HG03460 (cell line): ENCODE data around the gene ZBP1.

Experiments
- ATAC-seq: cut with Tn5 transposase; IDR thresholded peaks from one replicate; pipeline ENCODE4 v1.9.1; 2021; ENCODE audit not compliant: unreplicated experiment

Gene ZBP1

DNA sequence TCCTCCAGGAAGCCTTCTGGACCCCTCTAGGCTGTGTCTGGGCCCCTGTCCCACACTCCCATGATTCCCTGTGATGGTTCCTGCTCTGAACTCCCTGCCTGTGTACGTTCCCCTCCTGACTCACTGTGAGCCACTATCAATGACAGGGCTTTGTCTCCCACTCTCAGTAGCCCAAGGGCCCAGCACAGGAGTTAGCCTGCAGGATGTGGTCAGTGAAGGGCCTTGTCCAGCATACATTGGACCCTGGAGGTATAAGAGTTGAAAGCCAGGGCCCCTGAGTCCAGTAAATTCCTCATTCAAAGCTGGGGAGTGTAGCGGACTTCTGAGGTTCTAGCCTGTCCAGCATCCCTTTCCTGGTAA, 19.0 kb downstream of the ZBP1 start:
- no peak for ATAC-seq

DNA sequence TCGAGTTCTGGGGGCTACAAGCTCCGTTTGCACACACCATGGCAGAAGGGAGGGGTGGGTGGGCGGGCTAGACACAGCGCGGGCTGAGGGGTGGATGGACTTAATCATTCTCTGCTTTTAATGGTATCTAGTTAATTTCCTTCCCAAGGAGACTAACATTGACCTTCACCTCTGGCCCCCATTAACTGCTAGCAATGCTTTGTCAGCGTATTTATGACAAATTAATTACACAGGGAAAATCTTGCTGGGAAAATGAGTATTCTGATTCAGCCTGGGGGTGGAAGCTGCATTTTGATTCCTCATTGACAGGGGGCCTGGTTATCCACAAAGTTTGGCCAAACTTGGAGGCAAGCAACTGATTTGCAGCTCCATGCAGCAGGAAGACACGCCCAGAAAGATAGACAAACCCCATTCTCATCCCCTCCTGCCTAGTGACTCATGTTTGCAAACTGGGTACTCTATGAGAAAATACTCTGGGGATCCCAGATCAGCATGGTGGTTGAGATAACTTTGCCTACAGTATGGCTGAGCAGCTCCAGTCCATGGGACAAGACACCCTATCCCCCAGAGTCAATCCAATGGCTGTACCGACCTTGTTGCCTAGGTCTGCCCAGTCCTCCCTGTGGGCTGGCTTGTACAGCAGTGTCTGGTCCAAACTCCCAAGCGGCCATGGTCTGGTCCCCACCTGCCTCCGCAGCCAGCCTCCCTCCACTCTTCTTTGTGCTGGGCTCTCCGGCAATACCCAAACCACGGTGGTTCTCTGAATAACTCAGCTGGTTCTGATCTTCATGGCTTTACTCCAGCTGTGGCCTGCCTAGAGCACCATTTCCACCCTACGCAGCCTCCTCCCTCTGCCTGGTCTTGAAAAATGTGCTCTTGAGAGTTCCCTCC, 19.7 kb downstream of the ZBP1 start:
- ATAC-seq, result peak; percentile 51

- no peak for ATAC-seq
Observed at GRCh38 chr20:57598491-57598890, 21.7 kb downstream of the ZBP1 start.

DNA sequence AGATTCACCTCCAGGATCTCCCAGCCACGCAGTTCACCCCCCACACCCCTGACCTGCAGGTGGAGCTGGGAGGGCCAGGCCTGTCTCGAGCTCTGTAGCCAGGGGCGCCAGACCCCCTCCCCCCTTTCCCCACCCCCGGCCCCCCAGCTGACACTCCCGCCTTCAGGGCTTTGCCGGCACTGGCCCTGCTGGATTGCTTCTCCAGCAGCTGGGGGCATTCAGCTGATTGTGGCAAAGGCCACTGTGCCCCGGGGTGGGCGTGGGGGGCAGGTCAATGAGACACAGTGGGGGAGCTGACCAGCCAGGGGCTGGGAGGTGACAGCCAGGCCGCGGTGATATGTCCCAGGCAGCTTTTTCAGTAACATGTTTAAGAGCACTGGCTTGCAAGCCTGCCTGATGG, 22.2 kb downstream of the ZBP1 start:
- no peak for ATAC-seq

DNA sequence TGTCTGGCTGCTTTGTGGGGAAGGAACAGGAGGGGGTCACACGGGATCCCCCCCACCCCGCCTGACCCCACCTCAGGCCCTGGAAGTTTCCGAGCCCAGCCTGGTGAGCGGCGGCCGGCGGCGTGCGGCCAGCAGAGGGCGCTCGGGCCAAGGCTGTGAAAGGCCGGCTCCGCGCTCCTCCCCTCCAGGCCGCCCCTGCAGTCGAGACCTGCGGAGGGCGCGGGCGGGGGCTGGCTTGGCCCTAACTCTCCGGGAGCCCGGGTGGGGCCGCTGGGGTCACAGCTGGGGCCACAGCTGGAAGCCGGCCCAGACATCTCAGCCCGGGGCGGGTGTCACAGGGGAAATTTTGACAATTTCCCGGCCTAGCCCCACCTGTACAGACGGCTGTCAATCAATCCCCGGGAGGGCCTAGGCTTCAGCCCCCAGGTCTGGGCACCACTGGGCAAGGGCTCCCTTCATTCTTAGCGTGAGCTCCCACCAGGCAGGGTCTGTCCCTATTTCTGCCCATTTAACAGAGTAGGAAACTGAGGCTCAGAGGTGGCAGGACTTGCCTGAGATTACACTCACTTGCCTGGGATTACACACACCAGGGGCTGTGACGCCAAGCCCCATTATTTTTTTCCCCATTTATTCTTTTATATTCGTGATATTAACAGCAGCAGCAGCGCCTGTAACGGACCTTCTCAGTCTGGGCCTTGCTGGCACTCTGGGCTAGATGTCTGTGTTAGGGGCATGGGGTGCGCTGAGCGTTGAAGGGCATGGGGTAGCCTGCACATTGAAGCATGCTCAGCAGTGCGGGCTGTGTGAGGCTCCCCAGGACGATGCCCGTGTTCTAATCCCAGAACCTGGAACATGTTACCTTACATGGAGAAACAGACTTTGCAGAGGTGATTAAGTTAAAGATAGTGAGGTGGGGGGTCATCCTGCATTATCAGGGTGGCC, 23.0 kb downstream of the ZBP1 start:
- peak; percentile 49 for ATAC-seq

GRCh38 chr20:57596358-57596757, 23.9 kb downstream of the ZBP1 start:
- ATAC-seq, result no peak

DNA sequence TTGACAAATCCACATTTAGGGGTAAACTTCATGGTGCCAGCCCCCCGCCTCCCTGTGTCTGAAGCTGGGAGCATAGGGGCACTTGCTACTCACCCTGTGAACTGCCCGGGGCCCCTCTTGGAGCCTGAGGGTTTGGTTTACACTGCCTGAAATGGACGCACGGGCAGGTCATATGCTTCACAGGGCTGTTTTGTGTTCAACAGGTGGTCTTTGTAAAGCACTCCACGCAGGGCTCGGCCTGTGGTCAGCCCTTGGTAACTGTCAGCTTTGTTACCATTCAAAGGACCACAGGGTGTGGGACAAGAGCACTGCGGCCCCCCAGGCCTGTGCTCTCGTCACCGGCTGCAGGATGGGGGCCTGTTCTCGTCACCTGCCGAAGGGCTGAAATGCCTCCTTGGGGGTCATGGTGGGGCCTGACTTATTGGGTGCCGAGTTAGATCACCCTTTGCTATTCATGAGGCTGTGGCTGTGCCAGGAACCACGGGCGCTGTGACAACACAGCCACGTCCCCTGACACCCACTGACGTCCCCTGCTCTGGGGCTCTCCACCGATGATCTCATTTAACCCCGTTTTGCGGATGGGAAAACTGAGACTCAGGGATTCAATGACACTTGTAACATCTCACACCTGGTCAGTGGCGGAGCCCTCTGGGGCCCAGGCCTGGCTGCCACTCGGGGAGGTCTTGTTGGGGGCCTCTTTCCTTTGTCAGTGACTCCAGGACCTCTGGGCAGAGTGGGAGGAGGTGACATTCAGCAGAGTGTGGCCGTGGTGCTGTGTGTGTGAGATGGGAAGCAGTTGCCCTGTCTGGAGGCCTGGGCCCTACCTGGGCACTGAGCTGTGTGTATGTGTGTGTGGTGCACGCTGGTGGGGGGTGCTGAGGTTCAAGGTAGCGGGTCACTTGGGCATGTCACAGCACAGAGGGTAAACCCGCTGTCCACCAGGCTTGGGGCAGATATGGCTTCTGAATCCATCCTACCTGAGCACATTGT, 24.9 kb downstream of the ZBP1 start:
- ATAC-seq, result no peak

GRCh38 chr20:57594092-57594951, 25.9 kb downstream of the ZBP1 start:
- ATAC-seq, result no peak

GRCh38 chr20:57593134-57593886, 26.9 kb downstream of the ZBP1 start:
- no peak for ATAC-seq

DNA sequence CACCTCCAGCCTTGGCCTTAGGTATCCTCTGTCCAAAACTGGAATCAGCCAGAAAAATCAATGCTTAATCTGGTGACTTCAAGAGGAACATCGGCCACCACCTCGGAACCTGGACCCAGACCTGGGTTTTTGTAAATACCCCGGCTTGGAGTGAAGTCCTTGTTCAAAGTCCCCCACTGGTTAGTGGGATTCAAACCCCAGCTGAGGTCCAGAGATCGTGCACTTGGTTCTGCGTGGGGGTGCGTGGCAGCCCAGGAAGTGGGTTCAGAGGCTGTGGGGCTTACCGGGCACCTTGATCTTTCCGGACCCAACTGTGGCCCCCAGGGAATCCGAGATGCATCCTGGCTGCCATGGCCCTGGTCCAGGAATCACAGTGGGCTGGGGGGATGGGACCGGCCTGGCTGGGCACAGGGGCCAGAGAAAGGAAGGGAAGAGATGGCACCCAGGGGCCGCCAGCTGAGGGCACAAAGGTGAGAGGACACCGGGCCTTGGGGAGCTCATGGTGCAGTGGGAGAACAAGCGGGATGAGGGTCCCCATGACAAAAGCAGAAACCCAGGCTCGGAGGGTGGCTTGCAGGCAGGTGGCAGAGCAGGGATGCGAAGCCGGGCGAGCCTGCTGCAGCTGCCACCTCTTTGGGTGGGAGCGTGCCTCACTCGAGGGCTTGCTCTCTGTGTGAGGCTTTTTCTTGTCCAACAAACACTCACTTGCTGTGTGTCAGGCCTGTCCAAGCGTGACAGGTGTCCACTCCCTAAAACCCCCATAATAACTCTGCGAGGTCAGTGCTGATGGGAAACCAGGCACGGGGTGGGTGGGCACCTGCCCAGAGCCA, 27.7 kb downstream of the ZBP1 start:
- no peak for ATAC-seq

DNA sequence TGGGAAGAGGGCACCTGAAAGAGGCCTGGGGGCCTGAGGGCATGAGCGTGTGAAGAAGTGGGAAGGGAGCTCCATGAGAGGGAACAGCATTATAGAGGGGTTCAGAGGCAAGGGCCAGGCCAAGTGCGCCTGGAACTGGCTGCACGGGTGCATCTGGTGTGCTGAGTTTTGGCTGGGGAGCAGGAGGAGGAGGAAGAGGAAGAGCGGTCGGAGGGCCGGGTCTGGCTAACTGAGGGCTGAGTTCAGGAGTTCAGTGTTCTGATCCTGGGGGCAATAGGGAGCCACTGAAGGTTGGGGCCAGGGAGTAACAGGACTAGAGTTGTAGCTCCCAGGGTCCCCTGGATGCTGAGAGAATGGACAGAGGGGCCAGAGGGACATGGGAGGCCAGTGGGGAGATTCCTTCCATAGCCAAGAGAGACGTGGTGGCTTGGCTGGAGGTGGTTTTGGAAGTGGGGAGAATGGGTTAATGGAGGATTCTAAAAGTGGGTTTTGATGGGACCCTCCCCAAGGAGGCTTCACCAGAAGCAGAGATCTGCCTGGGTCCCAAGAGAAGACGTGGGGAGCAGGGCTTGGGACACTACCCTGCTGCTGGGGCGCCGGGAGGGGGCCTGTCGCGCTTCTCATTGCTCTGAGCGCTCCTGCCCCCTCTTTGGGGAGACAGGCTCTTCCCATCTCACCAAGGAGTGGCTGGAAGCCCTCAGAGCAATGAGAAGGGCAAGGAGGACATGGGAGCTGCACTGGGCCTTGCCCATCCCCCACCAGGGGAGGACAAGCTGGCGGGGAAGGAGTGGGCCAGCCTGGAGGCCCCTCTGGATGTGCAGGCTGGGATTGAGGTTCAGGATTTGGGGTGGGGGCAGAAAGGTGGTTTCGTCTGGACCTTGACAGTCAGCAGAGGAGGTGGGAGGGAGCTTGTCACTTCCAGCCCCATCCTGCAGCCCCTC, 28.7 kb downstream of the ZBP1 start:
- no peak for ATAC-seq

DNA sequence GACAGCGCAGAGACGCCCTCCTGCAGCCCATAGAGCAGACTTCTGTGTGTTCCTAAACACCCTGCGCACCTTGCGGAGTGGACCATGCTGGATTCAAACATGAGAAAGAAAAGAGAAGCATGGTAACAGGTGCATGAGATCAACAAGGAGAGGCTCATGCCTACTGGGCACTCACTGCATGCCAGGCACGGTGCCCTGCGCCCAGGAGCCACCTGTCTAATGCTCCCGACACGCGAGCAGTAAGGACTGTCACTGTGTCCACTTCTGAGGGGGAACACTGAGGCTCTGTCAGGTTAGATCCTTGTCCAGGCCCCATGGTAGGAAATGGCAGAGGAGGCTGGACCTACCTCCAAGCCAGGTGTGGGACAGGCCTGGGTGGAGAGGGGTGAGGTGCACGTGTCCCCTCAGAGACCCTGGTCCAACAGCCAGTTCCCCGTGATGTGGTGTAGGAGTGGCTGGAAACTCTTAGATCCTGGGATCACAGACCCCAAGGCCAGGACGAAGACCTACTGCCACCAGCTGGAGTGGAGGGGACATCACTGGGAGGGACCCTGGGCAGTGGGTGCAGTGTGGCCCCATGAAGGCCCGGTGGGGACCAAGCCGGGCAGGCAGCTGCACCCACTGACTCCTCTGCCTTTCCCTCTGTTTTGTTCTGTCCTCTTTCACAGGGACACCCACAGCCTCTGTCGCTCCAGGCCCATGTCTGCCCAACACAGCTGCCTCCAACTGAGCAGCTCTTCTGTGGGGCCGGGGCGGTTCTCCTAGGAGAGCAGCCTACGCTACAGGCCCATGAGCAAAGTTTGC, 29.5 kb downstream of the ZBP1 start:
- no peak for ATAC-seq

GRCh38 chr20:57589728-57590484, 30.3 kb downstream of the ZBP1 start:
- no peak for ATAC-seq

DNA sequence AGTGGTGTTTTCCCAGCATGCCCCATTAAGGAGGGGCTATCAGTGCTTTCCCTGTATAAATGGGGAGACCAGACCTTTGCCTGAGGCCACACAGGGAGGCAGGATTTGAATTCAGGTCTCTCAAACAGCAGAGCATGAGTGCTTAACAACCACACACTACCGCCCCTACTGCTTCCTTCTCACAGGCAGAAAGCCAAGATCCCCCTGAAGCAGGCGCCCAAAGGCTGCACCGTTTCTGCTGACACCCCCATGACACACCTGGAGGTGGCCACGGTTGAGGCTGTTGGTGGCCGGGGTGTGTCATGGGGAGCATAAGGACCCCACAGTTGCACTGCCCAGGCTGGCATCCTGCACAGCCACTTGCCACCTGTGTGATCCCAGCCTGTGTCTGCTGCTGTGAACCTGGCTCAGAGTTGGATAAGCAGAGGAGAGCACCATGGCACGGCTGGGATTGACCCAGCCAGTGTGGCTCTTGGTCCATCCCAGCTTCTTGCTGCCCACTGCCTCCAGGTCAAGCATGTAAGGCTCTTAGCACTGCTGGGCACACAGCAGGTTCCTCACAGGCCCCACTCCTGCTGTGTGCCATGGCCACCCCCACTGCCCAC, 31.0 kb downstream of the ZBP1 start:
- ATAC-seq, result no peak

DNA sequence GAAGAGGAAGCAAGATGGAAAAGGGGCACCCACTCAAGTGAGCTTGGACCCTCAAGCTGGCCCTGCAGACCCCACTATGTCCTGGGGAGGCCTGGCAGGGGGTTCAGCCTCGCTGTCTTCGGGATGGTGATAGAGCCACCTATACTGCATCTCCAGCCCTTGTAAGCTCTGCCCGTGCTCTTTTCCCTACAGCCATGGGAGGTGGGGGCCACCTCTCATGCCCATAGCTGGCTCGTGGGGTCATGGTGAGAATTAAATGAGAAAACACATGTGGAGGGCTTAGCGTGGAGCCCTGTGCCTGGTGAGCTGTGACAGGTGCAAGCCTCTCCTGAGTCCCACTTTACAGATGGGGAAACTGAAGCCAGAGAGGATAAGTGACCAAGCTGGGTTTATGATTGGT, 31.6 kb downstream of the ZBP1 start:
- no peak for ATAC-seq
